ENCODE results near the gene MLN.

DNA sequence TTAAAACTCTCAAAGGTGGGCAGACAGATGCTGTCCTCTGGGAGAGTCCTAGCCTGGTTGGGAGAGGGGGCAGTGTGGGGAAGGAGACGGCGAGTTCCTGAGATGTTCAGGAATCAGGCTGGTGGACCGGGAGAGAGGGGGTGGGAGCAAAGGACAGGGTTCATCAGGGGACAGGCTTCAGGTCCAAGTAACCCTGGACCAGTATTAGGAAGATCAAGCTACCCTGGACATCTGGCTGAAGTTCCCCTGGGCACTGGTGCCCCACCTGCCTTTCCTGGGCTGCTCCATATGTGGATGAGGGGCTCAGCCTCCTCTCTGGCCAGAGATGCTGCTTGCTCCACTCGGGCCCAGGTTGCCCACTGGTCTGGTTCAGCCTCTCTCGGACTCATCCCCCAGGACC is 56.0 kb downstream of the MLN start:
- no peak for TF ChIP-seq EZH2 (IDR thresholded peaks at IDR 0.05; ENCODE audit: borderline replicate concordance, low read depth, low read length, severe bottlenecking)
- TF ChIP-seq, protein P1, sequence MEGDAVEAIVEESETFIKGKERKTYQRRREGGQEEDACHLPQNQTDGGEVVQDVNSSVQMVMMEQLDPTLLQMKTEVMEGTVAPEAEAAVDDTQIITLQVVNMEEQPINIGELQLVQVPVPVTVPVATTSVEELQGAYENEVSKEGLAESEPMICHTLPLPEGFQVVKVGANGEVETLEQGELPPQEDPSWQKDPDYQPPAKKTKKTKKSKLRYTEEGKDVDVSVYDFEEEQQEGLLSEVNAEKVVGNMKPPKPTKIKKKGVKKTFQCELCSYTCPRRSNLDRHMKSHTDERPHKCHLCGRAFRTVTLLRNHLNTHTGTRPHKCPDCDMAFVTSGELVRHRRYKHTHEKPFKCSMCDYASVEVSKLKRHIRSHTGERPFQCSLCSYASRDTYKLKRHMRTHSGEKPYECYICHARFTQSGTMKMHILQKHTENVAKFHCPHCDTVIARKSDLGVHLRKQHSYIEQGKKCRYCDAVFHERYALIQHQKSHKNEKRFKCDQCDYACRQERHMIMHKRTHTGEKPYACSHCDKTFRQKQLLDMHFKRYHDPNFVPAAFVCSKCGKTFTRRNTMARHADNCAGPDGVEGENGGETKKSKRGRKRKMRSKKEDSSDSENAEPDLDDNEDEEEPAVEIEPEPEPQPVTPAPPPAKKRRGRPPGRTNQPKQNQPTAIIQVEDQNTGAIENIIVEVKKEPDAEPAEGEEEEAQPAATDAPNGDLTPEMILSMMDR (IDR thresholded peaks at IDR 0.05; ENCODE audit: borderline replicate concordance, extremely low read depth, low read length, poor library complexity, severe bottlenecking) = no peak

Data from DND-41 (cell line).